HG03354 (cell line): ENCODE measurements around the gene CLIP4.
A peak's percentile ranks its signal among the peaks of the same experiment; 100 is the strongest.

Experiments used
- ATAC-seq: cut with Tn5 transposase; IDR thresholded peaks from one replicate; pipeline ENCODE4 v1.9.1; 2021; ENCODE audit warnings: mild to moderate bottlenecking; ENCODE audit not compliant: unreplicated experiment, poor library complexity, severe bottlenecking

Gene CLIP4

GRCh38 chr2:29129586-29130281 lies 14.5 kb downstream of the CLIP4 start:
- ATAC-seq: no peak

- peak; percentile 71 for ATAC-seq
Observed at GRCh38 chr2:29130295-29130694, 15.1 kb downstream of the CLIP4 start.

DNA sequence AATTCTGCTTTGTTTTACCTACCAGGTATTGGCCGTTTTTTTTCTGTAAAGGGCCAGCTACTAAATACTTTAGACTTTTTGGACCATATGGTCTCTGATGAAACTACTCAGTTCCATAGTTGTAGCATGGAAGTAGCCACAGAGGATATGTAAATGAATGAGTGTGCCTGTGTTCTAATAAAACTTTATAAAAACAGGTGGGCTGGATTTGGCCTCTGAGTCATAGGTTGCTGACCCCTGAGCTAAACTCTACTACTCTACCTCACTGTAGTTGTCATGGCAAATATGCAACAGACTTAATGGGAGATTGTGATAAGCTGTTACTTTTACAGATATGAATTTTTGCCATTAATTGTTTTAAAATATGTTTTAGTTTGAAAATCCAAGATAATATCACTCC lies 19.7 kb downstream of the CLIP4 start:
- ATAC-seq: no peak

DNA sequence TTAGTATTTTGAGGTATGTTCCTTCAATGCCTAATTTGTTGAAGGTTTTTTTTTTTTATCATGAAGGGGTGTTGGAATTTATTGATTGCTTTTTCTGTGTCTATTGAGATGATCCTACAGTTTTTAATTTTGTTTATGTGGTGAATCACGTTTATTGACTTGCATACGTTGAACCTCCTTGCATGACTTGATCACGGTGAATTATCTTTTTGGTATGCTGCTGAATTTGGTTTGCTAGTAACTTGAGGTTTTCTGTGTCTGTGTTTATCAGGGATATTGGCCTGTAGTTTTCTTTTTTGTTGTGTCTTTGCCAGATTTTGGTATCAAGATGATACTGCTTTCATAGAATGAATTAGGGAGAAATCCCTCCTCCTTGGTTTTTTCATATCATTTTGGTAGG lies 23.9 kb downstream of the CLIP4 start:
- no peak for ATAC-seq

DNA sequence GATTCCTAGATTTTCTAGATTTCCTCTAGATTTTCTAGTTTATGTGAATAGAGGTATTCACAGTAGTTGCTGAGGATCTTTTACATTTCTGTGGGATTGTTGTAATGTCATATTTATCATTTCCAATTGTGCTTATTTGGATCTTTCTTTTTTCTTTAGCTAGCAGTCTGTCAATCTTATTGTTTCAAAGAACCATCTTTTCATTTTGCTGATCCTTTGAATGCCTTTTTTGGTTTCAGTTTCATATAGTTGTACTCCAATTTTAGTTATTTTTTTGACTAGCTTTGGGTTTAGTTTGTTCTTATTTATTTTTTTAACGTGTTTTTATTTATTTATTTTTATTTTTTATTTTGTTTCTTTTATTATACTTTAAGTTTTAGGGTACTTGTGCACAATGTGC lies 24.5 kb downstream of the CLIP4 start:
- ATAC-seq: no peak

DNA sequence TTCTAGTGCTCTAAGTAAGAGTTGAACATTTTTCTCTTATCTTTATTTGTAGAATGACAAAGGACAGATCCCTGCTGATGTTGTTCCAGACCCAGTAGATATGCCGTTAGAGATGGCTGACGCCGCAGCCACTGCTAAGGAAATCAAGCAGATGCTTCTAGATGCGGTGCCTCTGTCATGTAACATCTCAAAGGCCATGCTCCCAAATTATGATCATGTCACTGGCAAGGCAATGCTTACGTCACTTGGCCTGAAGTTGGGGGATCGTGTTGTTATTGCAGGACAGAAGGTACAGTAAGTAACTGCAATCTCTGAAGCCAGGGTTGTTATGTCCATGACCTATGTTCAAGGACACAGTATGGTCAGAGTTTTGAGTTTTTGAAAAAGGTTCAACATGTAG lies 28.4 kb downstream of the CLIP4 start:
- ATAC-seq: no peak

DNA sequence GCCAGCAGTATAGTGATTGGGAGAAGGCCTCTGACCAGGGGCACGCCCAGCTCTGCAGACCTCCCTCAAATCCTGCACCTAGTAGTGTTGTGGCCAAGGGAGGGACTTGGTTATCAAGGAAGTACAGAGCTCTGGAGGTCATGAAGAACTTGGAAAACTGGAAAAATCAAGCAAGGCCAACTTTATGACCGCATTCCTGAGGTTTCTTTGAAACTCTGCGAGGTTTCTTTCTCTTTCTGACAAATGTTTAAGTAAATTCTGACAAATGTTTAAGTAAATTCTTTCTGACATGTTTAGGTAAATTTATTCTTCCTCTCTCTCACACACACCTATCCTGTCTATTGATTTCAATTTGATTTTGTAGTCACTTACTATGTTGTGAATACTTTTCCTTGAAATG lies 31.0 kb downstream of the CLIP4 start:
- no peak for ATAC-seq

- no peak for ATAC-seq
Observed at GRCh38 chr2:29147963-29148362, 32.7 kb downstream of the CLIP4 start.

DNA sequence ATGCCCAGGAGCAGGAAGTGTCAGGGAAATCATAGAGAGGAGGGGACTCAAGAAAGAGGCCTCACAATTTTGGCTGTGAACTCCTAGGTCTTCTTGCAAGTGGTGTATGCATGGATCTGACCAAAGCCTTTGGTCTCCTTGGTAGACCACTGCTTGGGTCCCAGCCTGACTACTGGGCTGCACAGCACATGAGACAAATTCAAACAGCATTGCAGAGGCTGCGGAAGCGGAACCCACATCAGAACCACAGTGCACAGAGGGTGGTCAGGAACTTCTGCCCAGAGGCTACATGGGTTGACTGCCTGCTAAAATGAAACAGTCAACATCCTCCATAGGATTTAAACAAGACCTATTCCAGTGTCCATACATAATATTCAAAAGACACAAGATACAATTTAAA lies 39.4 kb downstream of the CLIP4 start:
- no peak for ATAC-seq

DNA sequence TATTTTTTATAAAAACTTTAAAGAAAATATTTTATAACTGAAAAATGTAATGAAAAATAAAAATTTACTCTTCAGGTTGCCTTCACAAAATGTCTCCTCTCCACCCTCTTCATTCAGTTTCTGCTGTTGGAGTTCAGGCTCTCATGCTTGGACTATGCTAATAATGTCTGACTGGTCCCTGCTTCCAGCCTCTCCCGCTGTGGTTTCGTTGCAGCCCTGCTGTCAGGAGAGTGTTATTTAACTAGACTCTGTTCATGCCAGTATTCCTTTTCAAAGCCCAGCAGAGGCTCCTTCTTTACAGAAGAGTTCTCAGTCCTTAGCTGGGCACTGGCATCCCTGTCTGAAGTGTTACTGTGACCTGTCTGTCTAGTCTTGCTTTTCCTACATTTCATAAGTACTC lies 40.4 kb downstream of the CLIP4 start:
- ATAC-seq: no peak

GRCh38 chr2:29157131-29157530 lies 41.9 kb downstream of the CLIP4 start:
- ATAC-seq: no peak

DNA sequence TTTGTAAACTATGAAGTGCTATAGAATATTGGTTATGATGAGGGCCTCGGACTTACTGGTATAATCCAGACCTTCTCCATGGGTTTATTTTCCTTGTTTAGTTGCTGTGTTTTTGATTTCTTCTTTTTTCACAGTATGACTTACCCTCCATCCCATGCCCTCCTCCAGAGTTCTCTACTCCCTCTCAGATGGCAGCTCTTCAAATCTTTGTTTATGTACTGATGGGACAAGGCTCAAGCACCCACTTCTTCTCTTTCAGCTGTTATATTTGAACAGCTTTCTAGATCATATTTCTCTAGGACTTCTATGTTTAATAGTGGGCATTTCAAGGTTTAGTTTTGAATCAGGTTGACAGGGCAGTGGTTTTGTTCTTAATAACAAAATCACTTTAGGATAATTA lies 43.9 kb downstream of the CLIP4 start:
- no peak for ATAC-seq

GRCh38 chr2:29160184-29160583 lies 45.0 kb downstream of the CLIP4 start:
- no peak for ATAC-seq

DNA sequence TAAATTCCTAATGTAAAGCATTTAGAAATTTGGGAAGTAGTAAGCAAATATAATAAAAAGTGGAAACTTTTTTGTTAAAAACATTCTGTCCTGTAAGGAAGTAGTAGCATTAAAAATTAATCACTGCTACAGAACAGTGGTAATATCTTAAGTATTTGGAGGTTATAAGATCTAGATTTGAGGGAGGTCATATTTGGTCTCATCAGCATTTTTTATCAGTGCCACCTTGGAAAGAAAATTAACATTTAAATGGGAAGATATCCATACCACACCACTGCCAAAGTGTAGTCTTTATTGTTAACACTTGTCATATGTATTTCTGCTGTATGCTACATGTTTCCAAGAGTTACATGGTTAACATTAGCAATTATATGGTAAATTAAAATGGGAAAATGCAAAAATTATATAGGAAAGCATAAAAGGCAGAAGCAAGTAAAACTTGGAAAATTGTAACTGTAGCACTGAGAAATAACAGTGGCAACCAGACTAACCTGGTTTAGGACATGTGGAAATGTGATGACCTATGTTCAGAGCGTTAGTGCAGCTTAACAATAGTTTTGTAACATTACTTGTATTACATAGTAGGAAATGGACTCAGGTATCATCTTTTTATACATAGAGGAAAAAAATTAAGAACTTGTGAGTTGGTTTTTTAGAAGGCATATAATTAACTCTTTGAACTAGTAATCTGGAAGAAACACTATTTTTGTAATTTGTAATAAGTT lies 47.2 kb downstream of the CLIP4 start:
- ATAC-seq: no peak

DNA sequence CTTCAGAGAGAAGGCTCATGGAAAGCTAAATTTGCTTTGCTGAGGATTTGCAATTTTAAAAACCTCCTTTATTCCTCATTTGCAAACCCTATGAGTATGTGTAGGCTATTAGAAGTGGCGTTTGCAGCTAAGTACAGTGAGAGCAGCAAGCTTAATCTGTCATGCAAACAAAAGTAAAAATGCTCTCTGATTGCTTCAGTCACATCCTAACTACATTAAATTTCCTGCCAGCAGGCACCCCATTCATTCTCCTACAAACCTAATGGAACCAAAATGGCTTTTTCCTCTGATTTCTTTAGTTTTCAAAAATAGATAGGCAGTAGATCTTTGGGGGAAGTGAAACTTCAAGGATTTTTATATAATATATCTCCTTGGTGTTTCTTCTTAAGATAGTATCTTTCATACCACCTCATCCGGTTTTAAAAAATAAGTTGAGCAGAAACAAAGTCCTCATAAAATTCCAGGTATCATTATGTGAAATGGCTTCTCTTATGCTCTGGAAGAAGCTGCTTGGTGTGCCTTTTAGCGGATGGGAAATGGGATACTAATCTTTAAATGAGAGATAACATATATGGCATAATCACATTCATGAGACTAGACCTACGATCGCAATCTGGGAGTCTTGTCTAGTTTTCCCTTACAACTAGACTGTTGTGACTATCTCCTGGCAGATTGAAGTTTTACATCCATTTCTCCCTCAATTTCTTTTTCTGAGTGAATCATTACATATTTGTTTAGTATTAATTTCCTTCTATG lies 49.1 kb downstream of the CLIP4 start:
- no peak for ATAC-seq

DNA sequence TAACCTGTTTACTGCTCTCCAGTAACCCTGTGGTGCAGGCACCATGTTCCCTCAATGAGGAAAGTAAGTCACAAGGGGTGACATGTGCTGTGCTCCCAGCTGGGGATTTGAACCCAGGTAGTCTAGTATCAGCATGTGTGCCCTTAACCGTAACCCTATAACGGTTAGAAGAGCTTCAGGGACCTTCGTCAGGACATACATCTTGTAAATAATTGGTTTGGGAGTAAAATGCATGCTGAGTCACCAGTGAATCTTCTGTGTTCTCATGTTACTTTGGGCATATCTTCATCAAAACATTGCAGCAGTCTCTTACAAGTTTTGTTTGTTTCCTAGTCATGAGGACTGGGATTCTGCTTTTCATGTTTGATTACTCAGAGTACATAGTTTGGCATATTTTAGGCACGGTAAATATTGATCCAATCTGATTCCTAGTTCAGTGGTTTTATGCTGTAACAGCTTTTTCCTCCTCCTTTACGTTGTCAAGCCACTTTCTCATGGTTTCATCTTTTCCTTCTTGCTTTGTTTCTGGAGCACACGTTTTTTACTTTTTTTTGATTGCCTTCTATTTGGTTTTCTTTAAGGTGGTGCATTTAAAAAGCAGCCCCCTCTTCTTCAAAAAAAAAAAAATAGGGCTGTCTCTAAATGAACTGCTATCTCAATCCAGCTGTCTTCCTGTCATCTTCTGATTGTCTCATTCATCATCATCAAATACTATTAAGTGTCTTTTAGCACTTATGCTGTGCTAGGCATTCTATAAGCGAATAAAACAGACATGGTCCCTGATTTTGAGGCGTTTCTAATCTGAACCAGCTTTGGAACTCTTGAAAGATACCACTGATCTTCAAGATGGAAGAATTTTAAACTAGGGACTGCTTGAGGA lies 50.4 kb downstream of the CLIP4 start:
- no peak for ATAC-seq

GRCh38 chr2:29166242-29167039 lies 51.2 kb downstream of the CLIP4 start:
- no peak for ATAC-seq

- no peak for ATAC-seq
Observed at GRCh38 chr2:29174937-29175336, 59.7 kb downstream of the CLIP4 start.

DNA sequence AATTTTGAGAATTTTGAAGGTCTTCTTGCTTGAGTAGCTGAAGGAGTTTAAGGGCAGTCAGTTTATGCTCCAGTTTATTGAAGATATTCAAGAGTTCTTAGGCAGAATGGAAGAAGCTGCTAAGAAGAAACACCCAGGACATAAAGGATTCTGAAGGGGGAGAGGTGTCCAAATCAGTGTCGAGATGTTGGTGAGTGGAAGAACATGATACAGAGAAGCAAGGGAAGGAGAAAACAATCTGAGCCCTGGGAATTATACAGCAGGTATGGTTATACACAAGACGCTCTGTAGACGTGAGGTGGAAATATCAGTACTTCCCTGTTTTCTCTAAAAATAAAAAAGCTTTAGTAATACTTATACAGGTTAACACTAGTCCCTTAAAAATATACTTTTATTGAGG lies 60.1 kb downstream of the CLIP4 start:
- no peak for ATAC-seq
